OCI-LY3 (cell line): ENCODE data around the gene CCKAR.

ENCODE experiments used
- H2AFZ ChIP-seq: fragments of 200-600, 300-600 bp; shearing (Covaris generic); 2 replicates; pipeline ENCODE4 v1.6.0; 2014; ENCODE audit warnings: antibody characterized with exemption, low read depth, low read length
- H3K27ac ChIP-seq: fragments of 200-600, 300-600 bp; sonication (generic); 2 replicates; pipeline ENCODE4 v1.5.1; 2014; ENCODE audit warnings: mild to moderate bottlenecking, low read length, moderate library complexity, mixed read lengths
- H3K27me3 ChIP-seq: fragments of 200-600, 300-600 bp; sonication (generic); 2 replicates; pipeline ENCODE4 v1.6.1; 2014; ENCODE audit warnings: low read depth, low read length, mixed read lengths
- H3K36me3 ChIP-seq: fragments of 200-600, 300-600 bp; sonication (generic); replicated peaks from 2 replicates; pipeline ENCODE3; 2014; ENCODE audit warnings: low read depth, low read length, mixed read lengths
- H3K4me1 ChIP-seq: fragments of 300-600, 200-600 bp; sonication (generic); 2 replicates; pipeline ENCODE4 v1.6.1; 2014; ENCODE audit warnings: low read length, mixed read lengths
- H3K4me2 ChIP-seq: fragments of 200-600, 300-600 bp; sonication (generic); 2 replicates; pipeline ENCODE4 v1.6.1; 2014; ENCODE audit warnings: low read length, mixed read lengths
- H3K4me3 ChIP-seq: fragments of 300-600, 200-600 bp; sonication (generic); 2 replicates; pipeline ENCODE4 v1.5.1; 2014; ENCODE audit warnings: antibody characterized with exemption, mild to moderate bottlenecking, low read length, moderate library complexity
- H3K79me2 ChIP-seq: fragments of 300-600, 200-600 bp; shearing (Covaris generic); 2 replicates; pipeline ENCODE4 v1.6.1; 2014; ENCODE audit warnings: mild to moderate bottlenecking, low read length, mixed read lengths
- H3K9ac ChIP-seq: fragments of 300-600, 200-600 bp; shearing (Covaris generic); 2 replicates; pipeline ENCODE4 v1.6.0; 2014; ENCODE audit warnings: mild to moderate bottlenecking, low read length, moderate library complexity
- H3K9me3 ChIP-seq: fragments of 200-600, 300-600 bp; shearing (Covaris generic); 2 replicates; pipeline ENCODE4 v1.6.1; 2014; ENCODE audit warnings: low read length, mixed read lengths; ENCODE audit not compliant: insufficient read depth
- H4K20me1 ChIP-seq: fragments of 200-600, 300-600 bp; sonication (generic); 2 replicates; pipeline ENCODE4 v1.6.1; 2016; ENCODE audit warnings: low read length, mixed read lengths; ENCODE audit not compliant: insufficient read depth
- CTCF ChIP-seq: fragments of 200-600, 300-600 bp; sonication (generic); IDR thresholded peaks from 2 replicates; pipeline ENCODE4 v1.5.1; 2014; ENCODE audit warnings: antibody characterized with exemption, low read length, low read depth
- EZH2phosphoT487 ChIP-seq: fragments of 200-600 bp; shearing (Covaris generic); IDR thresholded peaks from 2 replicates; pipeline ENCODE4 v1.6.1; 2018; ENCODE audit warnings: antibody characterized with exemption, mixed run types, low read depth

Gene CCKAR

GRCh38 chr4:26489101-26489985, 941 bp downstream of the CCKAR start:
- Histone ChIP-seq H3K36me3 (no peaks in the 10 kb centered on the region), H3K9ac (no peak overlapping the region), H2AFZ (no peak overlapping the region), H3K4me3 (no peak overlapping the region), H3K4me2 (no peak overlapping the region), H3K79me2 (no peaks in the 10 kb centered on the region), H3K4me1 (no peaks in the 10 kb centered on the region), H4K20me1 (no peaks in the 10 kb centered on the region), H3K27me3 (peaks cover 50% of the 10 kb centered on the region), H3K27ac (no peak overlapping the region), H3K9me3 (no peaks in the 10 kb centered on the region)
- TF ChIP-seq EZH2phosphoT487 (no peak), CTCF (no peak)

- no peaks in the 10 kb centered on the region for H3K4me1 ChIP-seq
- TF ChIP-seq EZH2phosphoT487 (no peak), CTCF (no peak)
- H3K27me3 ChIP-seq = peaks cover 51% of the 10 kb centered on the region
- no peaks in the 10 kb centered on the region for H3K79me2 ChIP-seq
- no peaks in the 10 kb centered on the region for H3K9me3 ChIP-seq
- H2AFZ ChIP-seq = no peak overlapping the region
- no peak overlapping the region for H3K4me3 ChIP-seq
- no peaks in the 10 kb centered on the region for H4K20me1 ChIP-seq
- no peak overlapping the region for H3K9ac ChIP-seq
- no peak overlapping the region for H3K27ac ChIP-seq
- H3K4me2 ChIP-seq = no peak overlapping the region
- no peaks in the 10 kb centered on the region for H3K36me3 ChIP-seq
These were observed 4.6 kb downstream of the CCKAR start for GRCh38 chr4:26485684-26486083.

- Histone ChIP-seq H3K4me1 (no peaks in the 10 kb centered on the region), H3K36me3 (no peaks in the 10 kb centered on the region), H2AFZ (no peak overlapping the region), H3K4me2 (no peak overlapping the region), H3K9ac (no peak overlapping the region), H3K79me2 (no peaks in the 10 kb centered on the region), H3K4me3 (no peak overlapping the region), H3K27me3 (peaks cover 41% of the 10 kb centered on the region), H3K27ac (no peak overlapping the region), H4K20me1 (no peaks in the 10 kb centered on the region), H3K9me3 (no peaks in the 10 kb centered on the region)
- TF ChIP-seq CTCF = no peak
These were observed 5.8 kb downstream of the CCKAR start for GRCh38 chr4:26484516-26484915.

GRCh38 chr4:26484032-26484515, 6.2 kb downstream of the CCKAR start:
- Histone ChIP-seq H2AFZ (no peak overlapping the region), H3K27ac (no peak overlapping the region), H3K79me2 (no peaks in the 10 kb centered on the region), H3K27me3 (peaks cover 40% of the 10 kb centered on the region), H3K9ac (no peak overlapping the region), H3K4me1 (no peaks in the 10 kb centered on the region), H3K4me2 (no peak overlapping the region), H3K4me3 (no peak overlapping the region), H3K9me3 (no peaks in the 10 kb centered on the region), H3K36me3 (no peaks in the 10 kb centered on the region), H4K20me1 (no peaks in the 10 kb centered on the region)
- TF ChIP-seq CTCF (no peak), EZH2phosphoT487 (no peak)
